Measurements from ENCODE around the gene AMOTL1.

Gene AMOTL1

GRCh38 chr11:94855666-94856065 lies 87.5 kb downstream of the AMOTL1 start:
- no peak for FAIRE-seq
- TF ChIP-seq CTCF (IDR thresholded peaks at IDR 0.05; ENCODE audit: insufficient read depth, missing control alignments): no peak
- no peak for DNase-seq (ENCODE audit: insufficient read length, low spot score)

- TF ChIP-seq CTCF (IDR thresholded peaks at IDR 0.05; ENCODE audit: insufficient read depth, missing control alignments): no peak
- FAIRE-seq (no peak), DNase-seq (ENCODE audit: insufficient read length, low spot score) (no peak)
Observed at GRCh38 chr11:94856443-94856842, 88.3 kb downstream of the AMOTL1 start.

- DNase-seq (ENCODE audit: insufficient read length, low spot score) (no peak), FAIRE-seq (peak; percentile 38)
- no peak for TF ChIP-seq CTCF (IDR thresholded peaks at IDR 0.05; ENCODE audit: insufficient read depth, missing control alignments)
Observed at GRCh38 chr11:94857337-94857736, 89.2 kb downstream of the AMOTL1 start.

GRCh38 chr11:94858012-94858705 lies 90.0 kb downstream of the AMOTL1 start:
- FAIRE-seq (peak; percentile 91), DNase-seq (ENCODE audit: insufficient read length, low spot score) (peak; percentile 57)
- TF ChIP-seq CTCF (IDR thresholded peaks at IDR 0.05; ENCODE audit: insufficient read depth, missing control alignments): no peak

- DNase-seq (ENCODE audit: insufficient read length, low spot score): no peak
- no peak for FAIRE-seq
- TF ChIP-seq CTCF (IDR thresholded peaks at IDR 0.05; ENCODE audit: insufficient read depth, missing control alignments): no peak
Observed at GRCh38 chr11:94860333-94860732, 92.2 kb downstream of the AMOTL1 start.

- DNase-seq (ENCODE audit: insufficient read length, low spot score) (no peak), FAIRE-seq (no peak)
- TF ChIP-seq CTCF (IDR thresholded peaks at IDR 0.05; ENCODE audit: insufficient read depth, missing control alignments): no peak
Observed at GRCh38 chr11:94861306-94861845, 93.2 kb downstream of the AMOTL1 start.
